Ovary (tissue), 3 donors: ENCODE results near the gene RPL13.

Experiments used
- CTCF ChIP-seq, 3 donors: fragments of 450-650 bp in 2 of 3; fragments of 200-600 bp in 1 of 3; IDR thresholded peaks; one replicate each; pipeline versions ENCODE4 v1.5.1 to v1.8.0; 2016 to 2022; ENCODE audit warnings: antibody characterized with exemption in 3 of 3, mild to moderate bottlenecking in 1 of 3
- EP300 ChIP-seq: sonication (generic); formaldehyde crosslinking; IDR thresholded peaks from one replicate; pipeline ENCODE4 v1.6.1; 2017; ENCODE audit warnings: antibody characterized with exemption
- donor health status: DM: no; HTN: no; CAD: no.

DNA sequence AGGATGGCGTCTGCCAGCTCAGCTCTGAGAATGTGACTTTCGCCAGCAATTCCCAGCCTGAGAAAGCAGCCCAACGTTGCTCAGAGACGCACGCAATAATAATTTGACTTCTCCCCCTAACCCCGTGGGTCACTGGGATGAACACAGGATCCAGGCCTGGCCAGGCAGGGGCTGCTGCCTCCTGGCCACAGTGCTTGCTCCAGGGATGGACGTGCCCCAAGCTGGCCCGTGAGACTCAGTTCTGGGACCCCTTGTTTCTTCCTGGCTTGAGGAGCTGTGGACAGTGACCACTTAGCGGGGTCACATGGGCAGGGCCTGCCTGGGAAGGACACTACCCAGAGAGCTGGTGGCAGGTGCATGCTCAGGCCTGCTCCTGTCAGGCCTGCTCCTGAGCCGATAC lies 39.4 kb downstream of the RPL13 start:
- TF ChIP-seq EP300: no peak
- no peak for TF ChIP-seq CTCF (IDR thresholded peaks at IDR 0.05)
